Mesenteric fat pad (tissue), 1 donor: ENCODE results near the gene CDCA8. TPM values are rescaled to one million over a fixed set of nuclear protein-coding genes. Genes with fewer than 3 reads are reported as not detected.

Source experiments
- DNase-seq: peaks from one replicate; pipeline ENCODE4 v3.0.0-alpha.2; 2020; ENCODE audit warnings: low spot score
- total RNA-seq: library from RNA; stranded (reverse); fragmentation: NEBNext Ultra II Directional; extraction: Animal tissue kit (Norgen Biotek cat#: 25700); gene quantifications from one replicate; pipeline ENCODE4 v1.2.1, GENCODE V29; 2021
- donor health status: DM: yes; HTN: yes; CAD: no.

CDCA8 gene
- total RNA-seq, 1 donor from 2014 or later, result 0.35 TPM

GRCh38 chr1:37732111-37732780 is 39.9 kb downstream of the CDCA8 start:
- peak; percentile 59 for DNase-seq

GRCh38 chr1:37734629-37735591 is 42.6 kb downstream of the CDCA8 start:
- DNase-seq, result peak; percentile 84

- peak; percentile 57 for DNase-seq
Observed at GRCh38 chr1:37737975-37738374, 45.7 kb downstream of the CDCA8 start.

DNA sequence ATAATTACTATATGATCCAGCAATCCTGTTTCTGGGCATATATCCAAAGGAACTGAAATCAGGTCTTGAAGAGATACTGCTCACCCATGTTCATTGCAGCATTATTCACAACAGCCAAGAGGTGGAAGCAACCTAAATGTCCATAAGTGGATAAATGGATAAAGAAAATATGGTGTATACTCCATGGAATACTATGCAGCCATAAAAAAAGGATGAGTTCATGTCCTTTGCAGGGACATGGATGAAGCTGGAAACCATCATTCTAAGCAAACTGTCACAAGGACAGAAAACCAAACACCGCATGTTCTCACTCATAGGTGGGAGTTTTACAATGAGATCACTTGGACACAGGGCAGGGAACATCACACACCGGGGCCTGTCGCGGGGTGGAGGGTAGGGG is 46.3 kb downstream of the CDCA8 start:
- DNase-seq, result peak; percentile 69

GRCh38 chr1:37739222-37739621 is 46.9 kb downstream of the CDCA8 start:
- DNase-seq, result peak; percentile 14

GRCh38 chr1:37741130-37741529 is 48.8 kb downstream of the CDCA8 start:
- DNase-seq, result peak; percentile 35

DNA sequence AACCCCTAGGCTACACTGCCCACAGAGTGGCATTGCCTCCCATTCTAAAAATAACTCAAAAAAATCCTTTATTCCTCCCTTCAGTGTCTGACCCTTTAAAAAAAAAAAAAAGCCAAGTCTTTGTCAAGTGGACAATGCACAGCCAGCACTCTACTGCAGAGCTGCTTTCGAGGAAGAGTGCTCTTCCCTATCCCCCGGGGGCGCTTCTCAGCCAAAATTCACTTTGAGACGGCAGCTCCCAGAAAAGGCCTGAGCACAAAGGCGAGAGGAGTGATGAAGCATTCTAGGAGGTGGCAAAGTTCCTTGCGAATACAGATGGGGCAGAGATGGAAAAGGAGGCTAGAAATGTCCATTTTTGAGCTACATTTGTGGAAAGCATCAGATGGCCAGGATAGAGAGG is 49.3 kb downstream of the CDCA8 start:
- DNase-seq, result peak; percentile 60

GRCh38 chr1:37746806-37747205 is 54.5 kb downstream of the CDCA8 start:
- DNase-seq, result no peak

DNA sequence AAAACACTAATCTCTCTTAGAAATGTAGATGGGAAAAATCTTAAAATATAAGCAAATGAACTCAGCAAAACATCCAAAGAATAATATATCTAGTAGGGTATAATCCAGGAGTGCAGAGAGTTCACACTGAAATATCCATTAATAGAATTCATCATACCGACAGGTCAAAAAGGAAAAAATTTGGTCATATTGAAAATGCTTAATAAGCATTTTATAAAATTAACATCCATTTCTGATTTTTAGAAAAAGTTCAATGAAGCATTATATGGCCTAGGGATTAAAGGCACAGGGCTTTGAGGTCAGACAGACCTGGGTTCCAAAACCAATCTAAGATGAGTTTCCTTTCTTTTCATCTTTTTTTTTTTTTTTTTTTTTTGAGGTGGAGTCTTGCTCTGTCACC is 56.2 kb downstream of the CDCA8 start:
- DNase-seq, result no peak

DNA sequence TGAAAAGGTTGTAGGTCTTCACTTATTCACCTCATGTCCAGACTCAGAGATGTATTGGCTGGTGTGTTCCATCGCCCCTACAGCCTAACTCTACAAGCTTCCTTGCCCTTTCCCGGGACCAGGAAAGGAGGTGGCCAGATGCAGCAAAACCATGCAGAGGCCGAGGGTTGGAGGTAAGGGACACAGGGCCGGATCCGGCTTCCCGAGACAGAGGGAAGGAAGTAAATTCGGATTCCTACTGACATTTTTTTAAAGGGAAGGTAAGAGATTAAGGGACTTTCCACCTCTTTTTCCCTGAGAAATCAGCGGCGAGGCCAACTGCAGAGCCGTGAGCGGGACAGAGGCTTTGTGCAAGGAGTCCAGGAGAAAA is 59.9 kb downstream of the CDCA8 start:
- no peak for DNase-seq

GRCh38 chr1:37752583-37753471 is 60.5 kb downstream of the CDCA8 start:
- peak; percentile 75 for DNase-seq

DNA sequence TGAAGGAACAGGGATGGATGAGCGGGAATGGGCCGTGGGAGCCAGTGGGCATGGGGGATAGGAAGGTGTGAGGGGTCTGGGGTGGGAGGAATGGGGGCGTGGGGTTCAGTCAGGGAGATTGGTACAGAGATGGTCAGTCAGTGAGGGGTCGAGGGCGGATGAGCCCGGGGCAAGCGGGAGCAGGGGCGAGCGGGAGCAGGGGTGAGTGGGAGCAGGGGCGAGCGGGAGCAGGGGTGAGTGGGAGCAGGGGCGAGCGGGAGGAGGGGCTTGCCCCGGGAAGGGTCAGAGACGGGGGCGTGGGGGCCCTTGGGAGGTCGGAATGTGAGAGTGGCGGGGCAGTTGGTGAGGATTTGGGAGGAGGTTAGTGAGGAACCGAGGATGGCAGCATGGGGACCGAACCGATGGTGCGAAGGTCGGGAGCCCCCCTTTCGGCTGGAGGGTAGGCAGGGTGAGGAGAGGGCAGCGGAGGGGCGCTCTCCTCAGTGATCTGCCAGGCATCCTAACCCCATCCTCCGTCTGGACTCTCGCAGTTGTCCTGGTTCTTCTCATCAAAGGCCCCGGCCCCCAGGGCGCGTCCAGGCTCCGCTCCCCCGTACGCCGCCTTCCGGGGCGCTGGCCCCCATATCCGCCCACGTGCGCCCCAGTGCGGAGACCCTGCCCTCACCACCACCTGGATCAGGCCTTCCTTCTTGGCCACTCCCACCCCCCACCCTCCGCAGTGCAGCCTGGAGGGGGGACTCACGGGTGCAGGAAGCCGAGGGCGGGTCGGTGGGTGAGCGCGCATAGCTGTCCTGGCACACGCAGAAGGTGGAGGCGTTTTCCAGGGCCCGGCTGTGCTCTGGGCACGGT is 61.4 kb downstream of the CDCA8 start:
- DNase-seq, result peak; percentile 74

- peak; percentile 16 for DNase-seq
Observed at GRCh38 chr1:37755290-37755689, 63.0 kb downstream of the CDCA8 start.

DNA sequence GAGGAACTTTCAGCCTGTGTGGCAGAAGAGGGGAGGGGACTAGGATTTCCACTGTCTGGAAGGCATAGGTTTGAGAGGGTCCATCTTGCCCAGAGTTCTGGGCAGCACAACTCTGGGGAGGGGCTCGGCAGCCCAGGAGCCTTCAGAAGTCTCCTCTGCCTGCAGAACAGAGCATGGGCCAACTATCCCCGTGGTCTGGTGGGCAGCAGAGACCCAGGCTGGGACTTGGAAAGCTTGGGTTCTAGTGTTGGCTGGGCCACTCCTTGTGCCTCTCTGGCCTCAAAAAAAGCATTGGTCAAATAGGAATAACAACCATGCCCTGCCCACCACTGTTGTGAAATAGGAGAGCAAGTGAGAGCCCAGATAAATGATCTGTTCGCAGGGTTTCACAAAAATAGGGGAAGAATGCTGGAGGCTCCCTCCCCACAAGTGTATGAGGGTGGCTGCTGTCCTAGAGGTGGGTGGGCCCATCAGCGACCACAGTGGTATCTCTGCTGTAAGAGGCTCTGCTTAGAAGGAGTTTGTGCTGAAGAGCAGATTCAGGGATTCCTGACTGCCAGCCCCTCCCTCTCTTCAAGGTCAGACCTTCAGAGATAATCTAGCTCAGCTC is 63.7 kb downstream of the CDCA8 start:
- peak; percentile 57 for DNase-seq

Other genes with a start within 250 kb of the CDCA8 start
- 34.2 TPM for gene ZC3H12A, start 217.9 kb upstream of the CDCA8 start, total RNA-seq
- 43.4 TPM for gene MEAF6, start 177.8 kb upstream of the CDCA8 start, total RNA-seq
- 14.4 TPM for gene SNIP1, start 138.2 kb upstream of the CDCA8 start, total RNA-seq
- 3.1 TPM for gene DNALI1, start 135.6 kb upstream of the CDCA8 start, total RNA-seq
- gene GNL2, start 96.6 kb upstream of the CDCA8 start, total RNA-seq, result 53.0 TPM
- gene RSPO1, start 57.6 kb upstream of the CDCA8 start, total RNA-seq, result 3.1 TPM
- gene EPHA10, start 72.6 kb downstream of the CDCA8 start, total RNA-seq, result not detected
- gene MANEAL, start 101.3 kb downstream of the CDCA8 start, total RNA-seq, result 1.5 TPM
- 44.9 TPM for gene C1orf122, start 115.3 kb downstream of the CDCA8 start, total RNA-seq
- 16.2 TPM for gene YRDC, start 115.7 kb downstream of the CDCA8 start, total RNA-seq
- 34.1 TPM for gene MTF1, start 167.1 kb downstream of the CDCA8 start, total RNA-seq